ENCODE data around the gene G0S2. TPM values are rescaled to one million over a fixed set of nuclear protein-coding genes. Genes with fewer than 3 reads are reported as not detected.

G0S2 gene
- total and polyA plus RNA-seq, 2 of the 4 experiments (the other 2 are of a cell fraction): 0.36 to 0.53 TPM

DNA sequence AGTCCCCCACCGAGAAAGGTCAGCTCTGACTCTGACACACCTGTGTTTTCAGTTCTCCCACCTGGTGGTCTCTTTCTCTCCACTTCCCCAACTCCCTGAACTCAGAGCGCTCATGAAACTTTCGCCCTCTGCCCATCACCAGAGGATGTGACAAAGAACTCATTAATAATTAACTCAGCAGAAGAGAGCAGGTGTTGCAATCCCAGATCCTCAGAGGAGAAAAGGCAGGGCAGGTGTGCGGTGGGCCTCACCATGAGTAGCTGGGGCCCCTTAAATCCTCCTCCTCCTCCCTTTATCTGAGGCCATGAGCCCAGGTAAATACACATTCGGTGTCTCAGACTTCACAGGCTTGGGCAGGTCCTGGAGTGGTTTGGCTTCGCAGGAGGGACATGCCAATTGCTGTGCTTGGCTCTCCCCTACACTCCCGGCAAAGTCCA, 21.3 kb upstream of the G0S2 start:
- intact Hi-C loops (cut with micrococcal nuclease) (no loop called here), in situ Hi-C loops (cut with MboI; ENCODE audit: low sequenced_read_pairs) (no loop called here), dilution Hi-C loops (cut with HindIII; ENCODE audit: low sequenced_read_pairs, unreplicated experiment) (no loop called here)
- no peak overlapping the region for H4K5ac ChIP-seq (ENCODE audit: low read depth, low read length)
- no peak overlapping the region for H3K9ac ChIP-seq (ENCODE audit: low read depth, low read length)
- no peak for ATAC-seq (ENCODE audit: low read depth)
- no peak overlapping the region for H3K27ac ChIP-seq (ENCODE audit: insufficient read depth, low read length)
- H4K20me1 ChIP-seq (ENCODE audit: insufficient read depth, low read length): no peaks in the 10 kb centered on the region
- H2BK5ac ChIP-seq (ENCODE audit: low read depth, low read length, poor library complexity, severe bottlenecking): no peak overlapping the region
- H4K91ac ChIP-seq (ENCODE audit: insufficient read depth, low read depth, low read length): no peak overlapping the region
- no peak overlapping the region for H2BK15ac ChIP-seq (ENCODE audit: low read depth, low read length)
- POLR2A ChIA-PET (ENCODE audit: unreplicated experiment): no interaction called here
- no TSS peak for BruUV-seq (replicated peaks)
- H3K23ac ChIP-seq (ENCODE audit: low read depth, low read length): no peak overlapping the region
- H3K4me2 ChIP-seq (ENCODE audit: low read depth, low read length): no peak overlapping the region
- no peak overlapping the region for H2AK9ac ChIP-seq (replicated peaks; ENCODE audit: low read depth, low read length, poor library complexity)
- H2BK120ac ChIP-seq (ENCODE audit: low read depth, low read length): no peak overlapping the region
- H2AK5ac ChIP-seq (ENCODE audit: low read depth, low read length): no peak overlapping the region
- TF ChIP-seq RAD21 (IDR thresholded peaks at IDR 0.05; ENCODE audit: low read length): no peak
- TF ChIP-seq, protein P1, sequence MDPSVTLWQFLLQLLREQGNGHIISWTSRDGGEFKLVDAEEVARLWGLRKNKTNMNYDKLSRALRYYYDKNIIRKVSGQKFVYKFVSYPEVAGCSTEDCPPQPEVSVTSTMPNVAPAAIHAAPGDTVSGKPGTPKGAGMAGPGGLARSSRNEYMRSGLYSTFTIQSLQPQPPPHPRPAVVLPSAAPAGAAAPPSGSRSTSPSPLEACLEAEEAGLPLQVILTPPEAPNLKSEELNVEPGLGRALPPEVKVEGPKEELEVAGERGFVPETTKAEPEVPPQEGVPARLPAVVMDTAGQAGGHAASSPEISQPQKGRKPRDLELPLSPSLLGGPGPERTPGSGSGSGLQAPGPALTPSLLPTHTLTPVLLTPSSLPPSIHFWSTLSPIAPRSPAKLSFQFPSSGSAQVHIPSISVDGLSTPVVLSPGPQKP (IDR thresholded peaks at IDR 0.05; ENCODE audit: borderline replicate concordance, low read depth, low read length): no peak
- TF ChIP-seq RFX5 (IDR thresholded peaks at IDR 0.05; ENCODE audit: low read depth, low read length): no peak
- no peak for TF ChIP-seq MAFK (IDR thresholded peaks at IDR 0.05; ENCODE audit: low read depth, low read length)
- no peak for TF ChIP-seq RCOR1 (IDR thresholded peaks at IDR 0.05; ENCODE audit: insufficient replicate concordance, low read length)
- TF ChIP-seq SMC3 (IDR thresholded peaks at IDR 0.05; ENCODE audit: low read depth, low read length): no peak
- TF ChIP-seq NFE2L2 (IDR thresholded peaks at IDR 0.05; ENCODE audit: low read depth, low read length): no peak
- TF ChIP-seq MAZ (IDR thresholded peaks at IDR 0.05; ENCODE audit: borderline replicate concordance, low read depth, low read length): no peak
- TF ChIP-seq CHD1 (IDR thresholded peaks at IDR 0.05; ENCODE audit: low read depth, low read length): no peak
- no peak for TF ChIP-seq CEBPB (IDR thresholded peaks at IDR 0.05; ENCODE audit: low read depth, low read length)
- no peak for TF ChIP-seq FOS (IDR thresholded peaks at IDR 0.05; ENCODE audit: low read depth, low read length)
- TF ChIP-seq MXI1 (IDR thresholded peaks at IDR 0.05; ENCODE audit: borderline replicate concordance, low read depth, low read length): no peak
- TF ChIP-seq BHLHE40 (IDR thresholded peaks at IDR 0.05; ENCODE audit: low read depth, low read length): no peak
- no peak for TF ChIP-seq USF2 (IDR thresholded peaks at IDR 0.05; ENCODE audit: low read depth, low read length)
- no peak for TF ChIP-seq POLR2A (IDR thresholded peaks at IDR 0.05; ENCODE audit: low read depth, low read length)
- TF ChIP-seq CTCF (conservative IDR thresholded peaks at IDR 0.05; ENCODE audit: low read depth, low read length): no peak
- H3K14ac ChIP-seq (replicated peaks; ENCODE audit: low read depth, low read length): no peak overlapping the region
- DNase-seq: no peak
- peaks cover 16% of the 10 kb centered on the region; the same call in 1 of the 2 replicates for H3K9me1 ChIP-seq (ENCODE audit: insufficient read depth, low read length)
- H3K27me3 ChIP-seq (ENCODE audit: control insufficient read depth, insufficient read depth, low read length): no peaks in the 10 kb centered on the region; the same call in 1 of the 2 replicates
- no peak overlapping the region for H4K8ac ChIP-seq (ENCODE audit: low read depth in 2 of 2, low read length in 2 of 2)
- H3K79me1 ChIP-seq (ENCODE audit: low read depth in 1 of 2, low read length in 2 of 2): no peaks in the 10 kb centered on the region
- no peak overlapping the region for H3K4ac ChIP-seq (ENCODE audit: low read depth, low read length)
- no peaks in the 10 kb centered on the region for H3K36me3 ChIP-seq (ENCODE audit: control insufficient read depth, insufficient read depth, low read length)
- no peak overlapping the region for H2BK20ac ChIP-seq (ENCODE audit: low read depth, low read length)
- no peaks in the 10 kb centered on the region for H3K9me3 ChIP-seq (ENCODE audit: control insufficient read depth, insufficient read depth, low read length)
- CTCF ChIA-PET: no interaction called here
- H3K4me1 ChIP-seq (ENCODE audit: control insufficient read depth, insufficient read depth, low read length): peaks cover 9% of the 10 kb centered on the region
- WGBS, 2 experiments (ENCODE audit: extremely low coverage in 2 of 2, insufficient read length in 1 of 2): 87% methylated on average over 4 of the region's 7 CpGs; no CpG with 5 or more reads in 1 of the 2 experiments
- H2AFZ ChIP-seq (replicated peaks; ENCODE audit: low read length, poor library complexity): no peak overlapping the region
- H3K56ac ChIP-seq (ENCODE audit: extremely low read depth, insufficient read depth, low read length): no peak overlapping the region
- H3K18ac ChIP-seq (ENCODE audit: low read depth, low read length): no peak overlapping the region
- H3K4me3 ChIP-seq (ENCODE audit: insufficient read depth, low read depth, low read length): no peak overlapping the region
